Keratinocyte (primary cell): ENCODE results near the gene ZDHHC18. TPM values are rescaled to one million over a fixed set of nuclear protein-coding genes. Genes with fewer than 3 reads are reported as not detected.

Experiments used
- DNase-seq: peaks from one replicate; pipeline ENCODE4 v3.0.0-alpha.2; 2011; ENCODE audit warnings: low read depth, missing footprints, low spot score
- FAIRE-seq: peaks from 2 replicates; lab custom pipeline; 2011; peaks lifted over from hg19 to GRCh38; lab: Jason Lieb, UNC
- H2AFZ ChIP-seq: 2 replicates; pipeline ENCODE4 v1.6.0; 2012; ENCODE audit warnings: low read length, control low read depth, inconsistent platforms; ENCODE audit not compliant: control insufficient read depth
- H3K27ac ChIP-seq: 2 replicates; pipeline ENCODE4 v1.5.1; 2011; ENCODE audit warnings: low read length; ENCODE audit not compliant: control insufficient read depth, insufficient read depth
- H3K27me3 ChIP-seq: 3 replicates; pipeline ENCODE4 v1.6.0; 2011; ENCODE audit warnings: low read length; ENCODE audit not compliant: control insufficient read depth, insufficient read depth; ENCODE audit errors: extremely low read depth
- H3K36me3 ChIP-seq, 2 experiments: 2 replicates in 1 of 2; 3 replicates in 1 of 2; pipeline ENCODE4 v1.5.1; 2011; ENCODE audit warnings: low read length in 2 of 2, mild to moderate bottlenecking in 1 of 2; ENCODE audit not compliant: control insufficient read depth in 2 of 2, insufficient read depth in 2 of 2; ENCODE audit errors: extremely low read depth in 1 of 2
- H3K4me1 ChIP-seq: 3 replicates; pipeline ENCODE4 v1.5.1; 2011; ENCODE audit warnings: low read length; ENCODE audit not compliant: control insufficient read depth, insufficient read depth; ENCODE audit errors: extremely low read depth
- H3K4me2 ChIP-seq: 3 replicates; pipeline ENCODE4 v1.6.0; 2011; ENCODE audit warnings: low read depth, low read length; ENCODE audit not compliant: control insufficient read depth, insufficient read depth; ENCODE audit errors: extremely low read depth
- H3K4me3 ChIP-seq, 3 experiments: fragments of 200-600 bp in 1 of 3; sonication (generic) in 1 of 3; 2 replicates in 2 of 3; 3 replicates in 1 of 3; pipeline ENCODE4 v1.5.1; 2011 to 2016; ENCODE audit warnings: low read length in 3 of 3, mild to moderate bottlenecking in 3 of 3, control low read depth in 2 of 3, inconsistent platforms in 1 of 3, low read depth in 1 of 3, mixed read lengths in 1 of 3, mixed run types in 1 of 3, moderate library complexity in 1 of 3; ENCODE audit not compliant: control insufficient read depth in 2 of 3, insufficient read depth in 2 of 3; ENCODE audit errors: extremely low read depth in 1 of 3
- H3K79me2 ChIP-seq: 2 replicates; pipeline ENCODE4 v1.6.0; 2012; ENCODE audit warnings: low read length; ENCODE audit not compliant: control insufficient read depth, insufficient read depth
- H3K9ac ChIP-seq: 3 replicates; pipeline ENCODE4 v1.6.0; 2011; ENCODE audit warnings: low read length; ENCODE audit not compliant: control insufficient read depth, insufficient read depth; ENCODE audit errors: extremely low read depth
- H3K9me1 ChIP-seq: 3 replicates; pipeline ENCODE4 v1.6.0; 2011; ENCODE audit warnings: low read length; ENCODE audit not compliant: control insufficient read depth, insufficient read depth; ENCODE audit errors: extremely low read depth
- H3K9me3 ChIP-seq: 2 replicates; pipeline ENCODE4 v1.5.1; 2012; ENCODE audit warnings: low read depth, low read length; ENCODE audit not compliant: control insufficient read depth
- H4K20me1 ChIP-seq: 3 replicates; pipeline ENCODE4 v1.6.0; 2011; ENCODE audit warnings: low read length; ENCODE audit not compliant: control insufficient read depth, insufficient read depth; ENCODE audit errors: extremely low read depth
- EZH2 ChIP-seq: IDR thresholded peaks from one replicate; pipeline ENCODE4 v1.6.1; 2012; ENCODE audit warnings: inconsistent platforms, mild to moderate bottlenecking, low read length, moderate library complexity
- dilution Hi-C: fragments of 300-500 bp; cut with MboI; formaldehyde crosslinking; loops from one replicate; pipeline ENCODE4 v1.7.0; 2020; ENCODE audit warnings: low sequenced_read_pairs; ENCODE audit not compliant: extremely low pct_ligation_motif_present
- polyA plus RNA-seq, 5 experiments: library from polyadenylated mRNA; depleted of rRNA in 3 of 5; stranded (reverse) in 3 of 5; stranded (forward) in 1 of 5; unstranded in 1 of 5; fragments of >200 nt; gene quantifications; 1 replicate in 1 of 5; 2 replicates in 3 of 5; 3 replicates in 1 of 5; pipeline versions ENCODE4 v1.2.1 to v1.2.3, GENCODE V29; 2011 to 2012; ENCODE audit warnings: missing spikeins in 2 of 5, low read depth in 1 of 5, low replicate concordance in 1 of 5
- TF ChIP-seq, protein P1 (sequence below), 3 experiments: IDR thresholded peaks in 1 of 3; conservative IDR thresholded peaks in 1 of 3; optimal IDR thresholded peaks in 1 of 3; 2 replicates in 2 of 3; 3 replicates in 1 of 3; pipeline versions ENCODE3 to v1.5.1; 2011; ENCODE audit warnings: low read length in 3 of 3, mild to moderate bottlenecking in 3 of 3, moderate library complexity in 2 of 3, control low read depth in 1 of 3, inconsistent platforms in 1 of 3; ENCODE audit not compliant: insufficient read depth in 2 of 3; ENCODE audit errors: extremely low read depth in 1 of 3

ZDHHC18 gene
- polyA plus RNA-seq, 1 donor (not counting 4 experiments of a cell fraction or from before 2014, with no cell fraction given), result 18.1 TPM

DNA sequence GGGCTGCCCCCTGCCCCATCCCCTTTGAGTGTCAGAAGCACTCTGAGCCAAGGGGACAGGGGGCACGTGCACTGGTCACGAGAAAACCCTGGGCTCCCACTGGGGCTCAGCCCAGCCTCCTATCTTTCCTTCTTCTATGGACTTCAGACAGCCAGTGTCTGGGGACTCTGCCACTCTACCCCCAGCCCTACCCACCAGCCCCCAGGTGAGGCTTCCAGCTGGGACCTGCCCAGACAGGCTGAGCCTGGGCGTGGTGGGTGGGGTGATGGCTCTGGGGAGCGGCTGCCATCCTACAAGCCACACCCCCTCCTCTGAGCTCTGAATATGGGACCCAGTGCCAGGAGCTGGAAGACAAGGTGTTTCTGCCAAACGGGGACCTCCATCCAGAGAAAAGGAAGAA lies 28.4 kb downstream of the ZDHHC18 start:
- Histone ChIP-seq H3K4me2 (peak overlapping the region; percentile 72), H3K4me1 (peaks cover 94% of the 10 kb centered on the region), H3K9me3 (no peaks in the 10 kb centered on the region), H2AFZ (no peak overlapping the region), H4K20me1 (no peaks in the 10 kb centered on the region), H3K27ac (peak overlapping the region; percentile 100), H3K4me3 (peak overlapping the region in 1 of 3 experiments; percentile 25), H3K9ac (peak overlapping the region; percentile 67), H3K36me3 (peaks cover 9 to 32% of the 10 kb centered on the region in 2 experiments), H3K79me2 (no peaks in the 10 kb centered on the region), H3K27me3 (no peaks in the 10 kb centered on the region), H3K9me1 (no peaks in the 10 kb centered on the region)
- no peak for DNase-seq
- FAIRE-seq, result peak; percentile 77
- dilution Hi-C loops, result no loop called here
- no peak for TF ChIP-seq EZH2
- TF ChIP-seq, protein P1, sequence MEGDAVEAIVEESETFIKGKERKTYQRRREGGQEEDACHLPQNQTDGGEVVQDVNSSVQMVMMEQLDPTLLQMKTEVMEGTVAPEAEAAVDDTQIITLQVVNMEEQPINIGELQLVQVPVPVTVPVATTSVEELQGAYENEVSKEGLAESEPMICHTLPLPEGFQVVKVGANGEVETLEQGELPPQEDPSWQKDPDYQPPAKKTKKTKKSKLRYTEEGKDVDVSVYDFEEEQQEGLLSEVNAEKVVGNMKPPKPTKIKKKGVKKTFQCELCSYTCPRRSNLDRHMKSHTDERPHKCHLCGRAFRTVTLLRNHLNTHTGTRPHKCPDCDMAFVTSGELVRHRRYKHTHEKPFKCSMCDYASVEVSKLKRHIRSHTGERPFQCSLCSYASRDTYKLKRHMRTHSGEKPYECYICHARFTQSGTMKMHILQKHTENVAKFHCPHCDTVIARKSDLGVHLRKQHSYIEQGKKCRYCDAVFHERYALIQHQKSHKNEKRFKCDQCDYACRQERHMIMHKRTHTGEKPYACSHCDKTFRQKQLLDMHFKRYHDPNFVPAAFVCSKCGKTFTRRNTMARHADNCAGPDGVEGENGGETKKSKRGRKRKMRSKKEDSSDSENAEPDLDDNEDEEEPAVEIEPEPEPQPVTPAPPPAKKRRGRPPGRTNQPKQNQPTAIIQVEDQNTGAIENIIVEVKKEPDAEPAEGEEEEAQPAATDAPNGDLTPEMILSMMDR (optimal IDR thresholded peaks at IDR 0.05 in 1 of 3, IDR thresholded peaks at IDR 0.05 in 1 of 3, conservative IDR thresholded peaks at IDR 0.05 in 1 of 3; ENCODE audit: extremely low read depth in 1 of 3, insufficient read depth in 2 of 3, low read length in 3 of 3), result no peak

DNA sequence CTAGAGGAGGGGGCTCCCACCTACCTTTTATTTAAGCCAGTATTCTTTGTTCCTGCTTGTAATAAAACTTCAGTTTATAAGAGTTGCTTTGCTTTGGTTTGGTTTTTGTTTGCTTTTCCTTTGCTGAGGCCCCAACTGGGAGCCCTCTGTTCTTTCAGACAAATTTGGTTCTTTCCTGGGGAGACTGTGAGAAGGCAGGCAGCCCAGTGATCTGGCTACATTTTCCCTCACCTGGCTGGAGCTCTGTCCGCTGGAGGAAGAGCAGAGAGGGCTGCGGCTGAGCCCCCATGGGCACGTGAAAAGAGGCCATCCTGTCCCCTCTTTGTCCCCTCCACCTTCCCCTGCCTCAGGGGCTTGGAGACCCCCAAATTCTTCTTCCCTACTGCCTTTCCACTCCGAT lies 29.1 kb downstream of the ZDHHC18 start:
- Histone ChIP-seq H3K4me3 (peak overlapping the region in 1 of 3 experiments; percentile 25), H3K79me2 (no peaks in the 10 kb centered on the region), H3K27ac (peak overlapping the region; percentile 100), H3K36me3 (peaks cover 4 to 25% of the 10 kb centered on the region in 2 experiments), H3K9me1 (no peaks in the 10 kb centered on the region), H3K4me1 (peaks cover 93% of the 10 kb centered on the region), H3K9me3 (no peaks in the 10 kb centered on the region), H2AFZ (no peak overlapping the region), H4K20me1 (no peaks in the 10 kb centered on the region), H3K9ac (peak overlapping the region; percentile 67), H3K4me2 (peak overlapping the region; percentile 72), H3K27me3 (no peaks in the 10 kb centered on the region)
- TF ChIP-seq EZH2, result no peak
- TF ChIP-seq, protein P1 (optimal IDR thresholded peaks at IDR 0.05 in 1 of 3, IDR thresholded peaks at IDR 0.05 in 1 of 3, conservative IDR thresholded peaks at IDR 0.05 in 1 of 3; ENCODE audit: extremely low read depth in 1 of 3, insufficient read depth in 2 of 3, low read length in 3 of 3), result no peak
- dilution Hi-C loops, result no loop called here
- FAIRE-seq (no peak), DNase-seq (no peak)
